CD14-positive monocyte (primary cell): Measurements from ENCODE around the gene ROBO4. TPM values are rescaled to one million over a fixed set of nuclear protein-coding genes. Genes with fewer than 3 reads are reported as not detected.

Source experiments
- DNase-seq, 3 donors: peaks; one replicate each; pipeline ENCODE4 v3.0.0-alpha.2; 2011 to 2022
- H2AFZ ChIP-seq: 2 replicates; pipeline ENCODE4 v1.6.0; 2012; ENCODE audit warnings: mild to moderate bottlenecking, low read depth, low read length, inconsistent platforms; ENCODE audit not compliant: insufficient read depth, poor library complexity, severe bottlenecking
- H3K27ac ChIP-seq, 2 donors: 1 replicate in 1 of 2; 2 replicates in 1 of 2; pipeline ENCODE4 v1.5.1; 2012 to 2013; ENCODE audit warnings: low read length in 2 of 2, control low read depth in 1 of 2, inconsistent platforms in 1 of 2, low read depth in 1 of 2, mild to moderate bottlenecking in 1 of 2
- H3K27me3 ChIP-seq, 2 donors: one replicate each; pipeline versions ENCODE4 v1.6.0 to v1.6.1; 2011 to 2013; ENCODE audit warnings: low read length in 2 of 2; ENCODE audit not compliant: control insufficient read depth in 2 of 2, insufficient read depth in 2 of 2
- H3K36me3 ChIP-seq, 2 donors: replicated peaks in 1 of 2; 1 replicate in 1 of 2; 2 replicates in 1 of 2; pipeline versions ENCODE4 v1.5.1 to v1.6.1; 2012 to 2013; ENCODE audit warnings: low read length in 2 of 2, control low read depth in 1 of 2, inconsistent platforms in 1 of 2, mild to moderate bottlenecking in 1 of 2; ENCODE audit not compliant: insufficient read depth in 2 of 2, control insufficient read depth in 1 of 2
- H3K4me1 ChIP-seq, 2 donors: 1 replicate in 1 of 2; 2 replicates in 1 of 2; pipeline versions ENCODE4 v1.5.1 to v1.6.1; 2012 to 2013; ENCODE audit warnings: low read length in 2 of 2, control low read depth in 1 of 2, inconsistent platforms in 1 of 2, mild to moderate bottlenecking in 1 of 2, moderate library complexity in 1 of 2; ENCODE audit not compliant: insufficient read depth in 2 of 2, control insufficient read depth in 1 of 2
- H3K4me2 ChIP-seq: replicated peaks from 2 replicates; pipeline ENCODE3; 2012; ENCODE audit warnings: low read length, moderate library complexity, mild to moderate bottlenecking; ENCODE audit not compliant: poor library complexity, severe bottlenecking; ENCODE audit errors: extremely low read depth
- H3K4me3 ChIP-seq, 3 experiments: fragments of 200-600 bp in 1 of 3; sonication (generic) in 1 of 3; replicated peaks in 1 of 3; 1 replicate in 2 of 3; 2 replicates in 1 of 3; pipeline ENCODE4 v1.5.1; 2011 to 2013; ENCODE audit warnings: low read length in 3 of 3, mild to moderate bottlenecking in 3 of 3, control low read depth in 2 of 3, low read depth in 2 of 3, inconsistent platforms in 1 of 3, moderate library complexity in 1 of 3
- H3K79me2 ChIP-seq: 2 replicates; pipeline ENCODE4 v1.6.0; 2012; ENCODE audit warnings: mild to moderate bottlenecking, control low read depth, inconsistent platforms, low read length, moderate library complexity; ENCODE audit not compliant: insufficient read depth
- H3K9ac ChIP-seq: 2 replicates; pipeline ENCODE4 v1.6.0; 2017; ENCODE audit warnings: low read length, mild to moderate bottlenecking; ENCODE audit not compliant: insufficient read depth, poor library complexity, severe bottlenecking
- H3K9me3 ChIP-seq, 2 donors: replicated peaks in 1 of 2; 1 replicate in 1 of 2; 2 replicates in 1 of 2; pipeline versions ENCODE4 v1.5.1 to v1.6.1; 2012 to 2013; ENCODE audit warnings: low read length in 2 of 2, control low read depth in 1 of 2; ENCODE audit not compliant: control insufficient read depth in 1 of 2, insufficient read depth in 1 of 2
- H4K20me1 ChIP-seq: 2 replicates; pipeline ENCODE4 v1.6.0; 2012; ENCODE audit warnings: mild to moderate bottlenecking, low read length, control low read depth, moderate library complexity; ENCODE audit not compliant: insufficient read depth
- H3K27ac Mint-ChIP-seq, 7 donors: one replicate each; pipeline ENCODE4 v1.8.0; 2020; ENCODE audit warnings: mild to moderate bottlenecking in 7 of 7, mixed read lengths in 7 of 7, moderate library complexity in 6 of 7, inconsistent platforms in 2 of 7
- H3K27me3 Mint-ChIP-seq, 3 donors: one replicate each; pipeline ENCODE4 v1.8.0; 2021 to 2022; ENCODE audit warnings: low read depth in 3 of 3, mild to moderate bottlenecking in 3 of 3, mixed read lengths in 3 of 3, moderate library complexity in 3 of 3, inconsistent platforms in 1 of 3
- H3K36me3 Mint-ChIP-seq, 2 donors: one replicate each; pipeline ENCODE4 v1.8.0; 2020; ENCODE audit warnings: mixed read lengths in 2 of 2, inconsistent platforms in 1 of 2, mild to moderate bottlenecking in 1 of 2
- H3K4me1 Mint-ChIP-seq: one replicate; pipeline ENCODE4 v1.8.0; 2020; ENCODE audit warnings: mild to moderate bottlenecking, mixed read lengths
- H3K4me3 Mint-ChIP-seq, 2 donors: one replicate each; pipeline ENCODE4 v1.8.0; 2020; ENCODE audit warnings: mild to moderate bottlenecking in 2 of 2, mixed read lengths in 2 of 2, moderate library complexity in 1 of 2
- H3K9me3 Mint-ChIP-seq, 7 donors: one replicate each; pipeline ENCODE4 v1.8.0; 2020 to 2022; ENCODE audit warnings: mixed read lengths in 7 of 7, mild to moderate bottlenecking in 6 of 7, moderate library complexity in 6 of 7, inconsistent platforms in 2 of 7
- CTCF ChIP-seq: fragments of 200-600 bp; IDR thresholded peaks from one replicate; pipeline ENCODE4 v1.8.0; 2022; ENCODE audit warnings: antibody characterized with exemption, mild to moderate bottlenecking
- WGBS: methylation state at CpG from one replicate; pipeline ENCODE4 v1.1.5; 2013; ENCODE audit warnings: missing lambda C conversion rate; ENCODE audit not compliant: insufficient coverage; 5-methylcytosine and 5-hydroxymethylcytosine counted together
- intact Hi-C, 2 donors: fragments of 100-400 bp; cut with micrococcal nuclease; formaldehyde crosslinking; loops; one replicate each; pipeline versions ENCODE4 v1.15.0 to v1.15.1; 2023
- polyA plus RNA-seq, 3 donors: library from polyadenylated mRNA; depleted of rRNA in 1 of 3; unstranded in 2 of 3; stranded (reverse) in 1 of 3; fragments of 300-500 nt in 2 of 3; fragments of >200 nt in 1 of 3; fragmentation: Illumina TruSeq in 2 of 3; gene quantifications; 1 replicate in 2 of 3; 2 replicates in 1 of 3; pipeline ENCODE4 v1.2.3, GENCODE V29; 2012 to 2021

The ROBO4 gene
- polyA plus RNA-seq, 3 donors = 0.19 to 0.20 TPM; not detected in 1

- intact Hi-C loops = loop anchor here in 1 of 2 donors (10.0 kb wide), 1 partner anchor 428 kb away; no protein-coding TSS in a partner anchor
- H3K36me3 Mint-ChIP-seq = peaks cover 0 to 5% of the 10 kb centered on the region in 2 donors
Observed at GRCh38 chr11:124842305-124842704, 55.4 kb downstream of the ROBO4 start.

GRCh38 chr11:124841840-124842239 lies 55.8 kb downstream of the ROBO4 start:
- peaks cover 9% of the 10 kb centered on the region for H3K4me1 Mint-ChIP-seq
- no peaks in the 10 kb centered on the region for H3K79me2 ChIP-seq

More at GRCh38 chr11:124842305-124842704, 55.4 kb downstream of the ROBO4 start:
- Histone ChIP-seq H3K9ac (no peak overlapping the region), H3K27me3 (peaks cover 97% of the 10 kb centered on the region in 2 donors), H2AFZ (no peak overlapping the region), H3K4me3 (no peak overlapping the region), H3K9me3 (peaks cover 0 to 61% of the 10 kb centered on the region in 2 donors), H3K4me2 (no peak overlapping the region), H3K36me3 (no peaks in the 10 kb centered on the region), H3K27ac (no peak overlapping the region), H4K20me1 (no peaks in the 10 kb centered on the region), H3K4me1 (peaks cover 0 to 10% of the 10 kb centered on the region in 2 donors), H3K79me2 (no peaks in the 10 kb centered on the region)
- peaks cover 10% of the 10 kb centered on the region for H3K4me1 Mint-ChIP-seq
- no peak for DNase-seq
- peaks cover 95 to 99% (median 96%) of the 10 kb centered on the region in 3 donors for H3K27me3 Mint-ChIP-seq
- 33% methylated on average over 2 of the region's 4 CpGs for WGBS
- peak overlapping the region in 1 of 7 donors; percentile 18 for H3K27ac Mint-ChIP-seq
- H3K4me3 Mint-ChIP-seq = peak overlapping the region in 1 of 2 donors; percentile 68
- H3K9me3 Mint-ChIP-seq = peaks cover 0 to 14% (median 0%) of the 10 kb centered on the region in 7 donors
- no peak for TF ChIP-seq CTCF

More at GRCh38 chr11:124841840-124842239, 55.8 kb downstream of the ROBO4 start:
- Histone ChIP-seq H3K36me3 (no peaks in the 10 kb centered on the region), H3K4me3 (no peak overlapping the region), H3K9ac (no peak overlapping the region), H3K9me3 (peaks cover 0 to 61% of the 10 kb centered on the region in 2 donors), H3K27me3 (peaks cover 95 to 96% of the 10 kb centered on the region in 2 donors), H3K4me2 (no peak overlapping the region), H3K4me1 (peaks cover 4 to 13% of the 10 kb centered on the region in 2 donors), H3K27ac (no peak overlapping the region), H4K20me1 (no peaks in the 10 kb centered on the region), H2AFZ (no peak overlapping the region)
- TF ChIP-seq CTCF = no peak
- peaks cover 0 to 5% of the 10 kb centered on the region in 2 donors for H3K36me3 Mint-ChIP-seq
- H3K27me3 Mint-ChIP-seq = peaks cover 93 to 98% (median 94%) of the 10 kb centered on the region in 3 donors
- intact Hi-C loops = loop anchor here in 1 of 2 donors (10.0 kb wide), 1 partner anchor 427 kb away; no protein-coding TSS in a partner anchor
- H3K4me3 Mint-ChIP-seq = peak overlapping the region in 1 of 2 donors; percentile 70
- H3K9me3 Mint-ChIP-seq = peaks cover 0 to 12% (median 0%) of the 10 kb centered on the region in 7 donors
- WGBS = 22% methylated on average over 2 of the region's 2 CpGs
- no peak overlapping the region for H3K27ac Mint-ChIP-seq
- no peak for DNase-seq
